GM23338 (cell line): ENCODE results near the gene CERK. TPM values are rescaled to one million over a fixed set of nuclear protein-coding genes. Genes with fewer than 3 reads are reported as not detected.
A peak's percentile ranks its signal among the peaks of the same experiment; 100 is the strongest.

Experiments used
- ATAC-seq: fragments of 200-7000 bp; cut with Tn5 transposase; 3 replicates; pipeline ENCODE4 v1.9.1; 2020
- DNase-seq: peaks from one replicate; pipeline ENCODE4 v3.0.0-alpha.2; 2015; ENCODE audit warnings: low spot score
- H2AFZ ChIP-seq: fragments of 200-600 bp; sonication (generic); 2 replicates; pipeline ENCODE4 v1.8.0; 2016; ENCODE audit warnings: antibody characterized with exemption, mild to moderate bottlenecking, moderate library complexity
- H3F3A ChIP-seq: fragments of 200-600 bp; sonication (generic); replicated peaks from 2 replicates; pipeline ENCODE4 v1.8.0; 2017; ENCODE audit warnings: antibody characterized with exemption, mixed run types, low read depth
- H3K27ac ChIP-seq: fragments of 200-600 bp; sonication (generic); 2 replicates; pipeline ENCODE4 v1.6.1; 2016; ENCODE audit warnings: low read depth
- H3K27me3 ChIP-seq: fragments of 200-600 bp; sonication (generic); 2 replicates; pipeline ENCODE4 v1.8.0; 2016; ENCODE audit warnings: mild to moderate bottlenecking, mixed run types, moderate library complexity; ENCODE audit not compliant: insufficient read depth
- H3K36me3 ChIP-seq: fragments of 200-600 bp; sonication (generic); 2 replicates; pipeline ENCODE4 v1.8.0; 2016; ENCODE audit warnings: mild to moderate bottlenecking; ENCODE audit not compliant: insufficient read depth
- H3K4me1 ChIP-seq: fragments of 200-600 bp; sonication (generic); 2 replicates; pipeline ENCODE4 v1.8.0; 2016; ENCODE audit warnings: mild to moderate bottlenecking, moderate library complexity; ENCODE audit not compliant: insufficient read depth
- H3K4me2 ChIP-seq: fragments of 200-600 bp; sonication (generic); 2 replicates; pipeline ENCODE4 v1.7.1; 2017; ENCODE audit warnings: mixed run types
- H3K4me3 ChIP-seq: fragments of 200-600 bp; sonication (generic); 2 replicates; pipeline ENCODE4 v1.6.1; 2016; ENCODE audit warnings: mixed run types
- H3K79me2 ChIP-seq: fragments of 200-600 bp; sonication (generic); replicated peaks from 2 replicates; pipeline ENCODE4 v1.8.0; 2017; ENCODE audit warnings: mild to moderate bottlenecking; ENCODE audit not compliant: insufficient read depth
- H3K9me2 ChIP-seq: fragments of 200-600 bp; sonication (generic); 2 replicates; pipeline ENCODE4 v1.8.0; 2017; ENCODE audit not compliant: insufficient read depth
- H4K20me1 ChIP-seq: fragments of 200-600 bp; sonication (generic); replicated peaks from 2 replicates; pipeline ENCODE4 v1.8.0; 2017; ENCODE audit warnings: mild to moderate bottlenecking; ENCODE audit not compliant: insufficient read depth
- H3K27ac Mint-ChIP-seq: 2 replicates; pipeline ENCODE4 v1.8.0; 2020; ENCODE audit warnings: inconsistent platforms, mild to moderate bottlenecking, moderate library complexity, mixed read lengths
- H3K27me3 Mint-ChIP-seq: 3 replicates; pipeline ENCODE4 v1.8.0; 2022; ENCODE audit warnings: low read depth, mild to moderate bottlenecking, moderate library complexity, mixed read lengths, inconsistent platforms; ENCODE audit not compliant: insufficient read depth, poor library complexity
- H3K36me3 Mint-ChIP-seq: 3 replicates; pipeline ENCODE4 v1.8.0; 2021; ENCODE audit warnings: low read depth, mild to moderate bottlenecking, inconsistent platforms, moderate library complexity, mixed read lengths
- H3K4me1 Mint-ChIP-seq: 3 replicates; pipeline ENCODE4 v1.8.0; 2020; ENCODE audit warnings: mild to moderate bottlenecking, inconsistent platforms, mixed read lengths
- H3K4me3 Mint-ChIP-seq: 3 replicates; pipeline ENCODE4 v1.8.0; 2021; ENCODE audit warnings: moderate library complexity, mild to moderate bottlenecking, inconsistent platforms, mixed read lengths
- H3K9me3 Mint-ChIP-seq: 3 replicates; pipeline ENCODE4 v1.8.0; 2020; ENCODE audit warnings: moderate library complexity, mild to moderate bottlenecking, inconsistent platforms, mixed read lengths
- CREB1 ChIP-seq: fragments of 250-450 bp; sonication (Bioruptor Pico); IDR thresholded peaks from 2 replicates; pipeline ENCODE4 v1.5.0; 2020; ENCODE audit warnings: low read depth, mild to moderate bottlenecking, moderate library complexity
- CTCF ChIP-seq, 2 experiments: fragments of 200-600 bp in 1 of 2; sonication (generic) in 1 of 2; conservative IDR thresholded peaks; 2 replicates each; pipeline versions ENCODE4 v1.5.1 to v1.6.1; 2016 to 2017; ENCODE audit warnings: antibody characterized with exemption in 2 of 2, low read depth in 2 of 2, mild to moderate bottlenecking in 2 of 2, moderate library complexity in 1 of 2
- ETS1 ChIP-seq: IDR thresholded peaks from 2 replicates; pipeline ENCODE4 v1.6.1; 2016; ENCODE audit warnings: antibody characterized with exemption
- EZH2 ChIP-seq: fragments of 200-600 bp; sonication (generic); IDR thresholded peaks from one replicate; pipeline ENCODE4 v1.8.0; 2017; ENCODE audit warnings: antibody characterized with exemption, mild to moderate bottlenecking, low read depth; ENCODE audit not compliant: unreplicated experiment
- EZH2phosphoT487 ChIP-seq: fragments of 200-600 bp; sonication (generic); IDR thresholded peaks from one replicate; pipeline ENCODE4 v1.8.1; 2018; ENCODE audit warnings: antibody characterized with exemption; ENCODE audit not compliant: unreplicated experiment
- JUNB ChIP-seq: IDR thresholded peaks from one replicate; pipeline ENCODE4 v1.6.1; 2016; ENCODE audit warnings: antibody characterized with exemption; ENCODE audit not compliant: unreplicated experiment
- POLR2AphosphoS5 ChIP-seq: IDR thresholded peaks from 2 replicates; pipeline ENCODE4 v1.6.1; 2016; ENCODE audit warnings: antibody characterized with exemption, low read depth
- STAT1 ChIP-seq: IDR thresholded peaks from one replicate; pipeline ENCODE4 v1.6.1; 2016; ENCODE audit warnings: antibody characterized with exemption; ENCODE audit not compliant: unreplicated experiment
- ZNF114 ChIP-seq: fragments of 250-450 bp; sonication (Bioruptor Pico); IDR thresholded peaks from 2 replicates; pipeline ENCODE4 v1.5.0; 2020; ENCODE audit warnings: mild to moderate bottlenecking, moderate library complexity
- ZNF331 ChIP-seq: fragments of 250-450 bp; sonication (Bioruptor Pico); IDR thresholded peaks from 2 replicates; pipeline ENCODE4 v1.5.0; 2020; ENCODE audit warnings: low read depth, mild to moderate bottlenecking, moderate library complexity
- polyA plus RNA-seq: library from polyadenylated mRNA; unstranded; fragments of >200 nt; fragmentation: Nextera tagmentation; extraction: Ambion mirVana; gene quantifications from 2 replicates; pipeline ENCODE4 v1.2.1, GENCODE V29; 2016
- total RNA-seq: library from RNA; depleted of rRNA; stranded (reverse); fragments of >200 nt; shearing (Covaris generic); gene quantifications from 2 replicates; pipeline ENCODE4 v1.2.3, GENCODE V29; 2014
- TF ChIP-seq, protein P1 (sequence below): IDR thresholded peaks from one replicate; pipeline ENCODE4 v1.6.1; 2018; ENCODE audit warnings: antibody characterized with exemption; ENCODE audit not compliant: unreplicated experiment

The CERK gene
- total and polyA plus RNA-seq, 2 experiments from 2014 or later: 12.7 to 62.9 TPM

DNA sequence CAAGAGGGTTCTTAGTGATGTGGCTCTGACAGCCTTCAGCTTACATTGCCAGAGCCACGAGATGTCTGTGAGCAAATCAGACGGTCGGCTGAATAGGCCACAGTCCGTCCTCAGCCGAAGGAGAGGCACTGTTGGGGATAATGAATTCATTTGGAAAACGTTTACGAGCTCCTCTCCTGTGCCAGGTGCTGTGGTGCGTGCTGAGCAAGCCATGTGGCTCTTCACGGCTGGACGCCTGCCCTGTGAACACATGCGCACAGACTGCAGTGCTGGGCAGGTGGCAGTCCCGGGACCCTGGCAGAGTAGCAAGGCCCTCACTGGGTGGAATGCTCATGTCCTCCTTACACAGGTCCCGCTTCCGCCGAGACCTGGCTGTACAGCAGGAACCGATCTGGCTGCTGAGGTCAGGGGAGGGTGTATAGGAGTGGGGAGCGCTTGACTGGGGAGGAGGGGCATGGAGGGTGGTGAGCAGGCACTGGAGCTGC, 31.2 kb upstream of the CERK start:
- ATAC-seq (no peak), DNase-seq (no peak)
- Mint-ChIP-seq H3K27ac (peak overlapping the region; percentile 34), H3K4me3 (no peak overlapping the region), H3K4me1 (peaks cover 10% of the 10 kb centered on the region; the same call in 2 of the 3 replicates), H3K36me3 (peaks cover 8% of the 10 kb centered on the region; the same call in 1 of the 3 replicates), H3K27me3 (peaks cover 4% of the 10 kb centered on the region), H3K9me3 (no peaks in the 10 kb centered on the region)
- no peaks in the 10 kb centered on the region for H3F3A ChIP-seq
- H3K9me2 ChIP-seq: no peaks in the 10 kb centered on the region
- no peak overlapping the region for H2AFZ ChIP-seq
- no peaks in the 10 kb centered on the region; the same call in 1 of the 2 replicates for H4K20me1 ChIP-seq
- H3K4me2 ChIP-seq: no peak overlapping the region
- H3K27ac ChIP-seq: no peak overlapping the region
- H3K4me3 ChIP-seq: no peak overlapping the region
- peaks cover 87% of the 10 kb centered on the region for H3K79me2 ChIP-seq
- no peak for TF ChIP-seq JUNB
- TF ChIP-seq, protein P1, sequence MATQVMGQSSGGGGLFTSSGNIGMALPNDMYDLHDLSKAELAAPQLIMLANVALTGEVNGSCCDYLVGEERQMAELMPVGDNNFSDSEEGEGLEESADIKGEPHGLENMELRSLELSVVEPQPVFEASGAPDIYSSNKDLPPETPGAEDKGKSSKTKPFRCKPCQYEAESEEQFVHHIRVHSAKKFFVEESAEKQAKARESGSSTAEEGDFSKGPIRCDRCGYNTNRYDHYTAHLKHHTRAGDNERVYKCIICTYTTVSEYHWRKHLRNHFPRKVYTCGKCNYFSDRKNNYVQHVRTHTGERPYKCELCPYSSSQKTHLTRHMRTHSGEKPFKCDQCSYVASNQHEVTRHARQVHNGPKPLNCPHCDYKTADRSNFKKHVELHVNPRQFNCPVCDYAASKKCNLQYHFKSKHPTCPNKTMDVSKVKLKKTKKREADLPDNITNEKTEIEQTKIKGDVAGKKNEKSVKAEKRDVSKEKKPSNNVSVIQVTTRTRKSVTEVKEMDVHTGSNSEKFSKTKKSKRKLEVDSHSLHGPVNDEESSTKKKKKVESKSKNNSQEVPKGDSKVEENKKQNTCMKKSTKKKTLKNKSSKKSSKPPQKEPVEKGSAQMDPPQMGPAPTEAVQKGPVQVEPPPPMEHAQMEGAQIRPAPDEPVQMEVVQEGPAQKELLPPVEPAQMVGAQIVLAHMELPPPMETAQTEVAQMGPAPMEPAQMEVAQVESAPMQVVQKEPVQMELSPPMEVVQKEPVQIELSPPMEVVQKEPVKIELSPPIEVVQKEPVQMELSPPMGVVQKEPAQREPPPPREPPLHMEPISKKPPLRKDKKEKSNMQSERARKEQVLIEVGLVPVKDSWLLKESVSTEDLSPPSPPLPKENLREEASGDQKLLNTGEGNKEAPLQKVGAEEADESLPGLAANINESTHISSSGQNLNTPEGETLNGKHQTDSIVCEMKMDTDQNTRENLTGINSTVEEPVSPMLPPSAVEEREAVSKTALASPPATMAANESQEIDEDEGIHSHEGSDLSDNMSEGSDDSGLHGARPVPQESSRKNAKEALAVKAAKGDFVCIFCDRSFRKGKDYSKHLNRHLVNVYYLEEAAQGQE: no peak
- H3K4me1 ChIP-seq: peaks cover 6% of the 10 kb centered on the region; the same call in 1 of the 2 replicates
- H3K27me3 ChIP-seq: no peaks in the 10 kb centered on the region
- H3K36me3 ChIP-seq: no peaks in the 10 kb centered on the region

GRCh38 chr22:46767249-46767985, 29.4 kb upstream of the CERK start:
- Mint-ChIP-seq H3K27ac (no peak overlapping the region; the same call in 1 of the 2 replicates), H3K27me3 (peaks cover 8% of the 10 kb centered on the region), H3K4me3 (no peak overlapping the region), H3K36me3 (peaks cover 3% of the 10 kb centered on the region; the same call in 1 of the 3 replicates), H3K9me3 (no peaks in the 10 kb centered on the region), H3K4me1 (peaks cover 3% of the 10 kb centered on the region; the same call in 2 of the 3 replicates)
- Histone ChIP-seq H3K27ac (no peak overlapping the region), H3K4me1 (peaks cover 6% of the 10 kb centered on the region; the same call in 1 of the 2 replicates), H3K36me3 (no peaks in the 10 kb centered on the region), H3K27me3 (no peaks in the 10 kb centered on the region), H2AFZ (no peak overlapping the region), H3K4me2 (no peak overlapping the region), H3K9me2 (no peaks in the 10 kb centered on the region), H3K79me2 (peaks cover 89% of the 10 kb centered on the region), H3K4me3 (no peak overlapping the region), H3F3A (no peaks in the 10 kb centered on the region), H4K20me1 (no peaks in the 10 kb centered on the region; the same call in 1 of the 2 replicates)
- DNase-seq (no peak), ATAC-seq (no peak)
- no peak for TF ChIP-seq EZH2
- no peak for TF ChIP-seq CTCF (conservative IDR thresholded peaks at IDR 0.05; ENCODE audit: low read depth in 2 of 2)
- TF ChIP-seq, protein P1: no peak
- TF ChIP-seq ZNF114: no peak
- TF ChIP-seq ETS1: no peak
- TF ChIP-seq ZNF331: no peak
- no peak for TF ChIP-seq CREB1 (CRISPR knock-in tag)
- TF ChIP-seq STAT1: no peak
- no peak for TF ChIP-seq POLR2AphosphoS5
- TF ChIP-seq EZH2phosphoT487: no peak
